ENCODE results near the gene LRRC38. TPM values are rescaled to one million over a fixed set of nuclear protein-coding genes. Genes with fewer than 3 reads are reported as not detected.

Gene LRRC38
- total RNA-seq, 2 donors from 2014 or later, result 0.46 to 0.51 TPM

DNA sequence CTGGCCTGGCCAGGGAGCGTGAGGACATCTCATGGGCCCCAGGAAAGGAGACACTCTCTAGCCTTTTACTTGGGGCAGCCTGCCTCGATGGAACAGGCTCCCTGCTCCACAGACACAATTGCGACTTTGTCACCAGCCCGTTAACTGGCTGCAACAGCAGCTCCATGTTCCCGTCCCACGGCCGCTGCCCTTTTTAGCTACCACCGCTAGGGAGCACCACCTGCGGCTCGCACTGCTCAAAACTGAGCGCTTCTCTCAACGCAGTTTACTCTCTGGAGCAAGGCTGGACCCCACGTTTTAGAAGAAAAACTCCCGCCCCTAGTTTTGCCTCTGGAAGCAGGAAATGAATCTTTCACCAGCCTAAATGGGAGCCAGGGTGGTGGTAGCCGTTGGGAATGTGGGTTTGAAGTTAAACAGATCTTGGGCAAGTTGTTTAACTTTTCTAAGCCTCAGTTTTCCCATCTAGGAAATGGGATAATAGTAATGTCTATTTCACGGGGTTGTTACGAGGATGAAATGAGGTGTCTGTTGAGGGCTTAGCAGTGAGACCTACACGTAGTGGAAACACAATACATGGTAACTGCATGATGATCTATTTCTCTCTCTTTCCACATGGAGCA, 3.5 kb upstream of the LRRC38 start:
- Histone ChIP-seq H3K4me1 (ENCODE audit: control insufficient read depth, insufficient read depth, low read length) (no peaks in the 10 kb centered on the region), H3K9ac (ENCODE audit: extremely low read depth, low read length, poor library complexity, severe bottlenecking) (no peak overlapping the region), H3K4me3 (ENCODE audit: low read length) (no peak overlapping the region), H3K27ac (ENCODE audit: low read depth, low read length) (no peak overlapping the region), H3K36me3 (ENCODE audit: control insufficient read depth, insufficient read depth, low read length) (no peaks in the 10 kb centered on the region), H3K27me3 (ENCODE audit: control insufficient read depth, insufficient read depth, low read length, poor library complexity, severe bottlenecking) (peaks cover 78% of the 10 kb centered on the region), H3K9me3 (ENCODE audit: control insufficient read depth, low read length) (peaks cover 6% of the 10 kb centered on the region)
- Mint-ChIP-seq H3K36me3 (ENCODE audit: low read depth) (no peaks in the 10 kb centered on the region), H3K9me3 (peaks cover 4% of the 10 kb centered on the region), H3K4me3 (no peak overlapping the region), H3K27ac (no peak overlapping the region), H3K4me1 (no peaks in the 10 kb centered on the region), H3K27me3 (ENCODE audit: insufficient read depth) (peaks cover 79% of the 10 kb centered on the region)
- peak; percentile 90 for DNase-seq
- TF ChIP-seq, protein P1, sequence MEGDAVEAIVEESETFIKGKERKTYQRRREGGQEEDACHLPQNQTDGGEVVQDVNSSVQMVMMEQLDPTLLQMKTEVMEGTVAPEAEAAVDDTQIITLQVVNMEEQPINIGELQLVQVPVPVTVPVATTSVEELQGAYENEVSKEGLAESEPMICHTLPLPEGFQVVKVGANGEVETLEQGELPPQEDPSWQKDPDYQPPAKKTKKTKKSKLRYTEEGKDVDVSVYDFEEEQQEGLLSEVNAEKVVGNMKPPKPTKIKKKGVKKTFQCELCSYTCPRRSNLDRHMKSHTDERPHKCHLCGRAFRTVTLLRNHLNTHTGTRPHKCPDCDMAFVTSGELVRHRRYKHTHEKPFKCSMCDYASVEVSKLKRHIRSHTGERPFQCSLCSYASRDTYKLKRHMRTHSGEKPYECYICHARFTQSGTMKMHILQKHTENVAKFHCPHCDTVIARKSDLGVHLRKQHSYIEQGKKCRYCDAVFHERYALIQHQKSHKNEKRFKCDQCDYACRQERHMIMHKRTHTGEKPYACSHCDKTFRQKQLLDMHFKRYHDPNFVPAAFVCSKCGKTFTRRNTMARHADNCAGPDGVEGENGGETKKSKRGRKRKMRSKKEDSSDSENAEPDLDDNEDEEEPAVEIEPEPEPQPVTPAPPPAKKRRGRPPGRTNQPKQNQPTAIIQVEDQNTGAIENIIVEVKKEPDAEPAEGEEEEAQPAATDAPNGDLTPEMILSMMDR (conservative IDR thresholded peaks at IDR 0.05), result peak; percentile 84
- WGBS, 2 experiments (ENCODE audit: insufficient coverage in 1 of 2, insufficient read length in 1 of 2), result 28 to 30% methylated on average over 13 to 18 of the region's 18 CpGs

DNA sequence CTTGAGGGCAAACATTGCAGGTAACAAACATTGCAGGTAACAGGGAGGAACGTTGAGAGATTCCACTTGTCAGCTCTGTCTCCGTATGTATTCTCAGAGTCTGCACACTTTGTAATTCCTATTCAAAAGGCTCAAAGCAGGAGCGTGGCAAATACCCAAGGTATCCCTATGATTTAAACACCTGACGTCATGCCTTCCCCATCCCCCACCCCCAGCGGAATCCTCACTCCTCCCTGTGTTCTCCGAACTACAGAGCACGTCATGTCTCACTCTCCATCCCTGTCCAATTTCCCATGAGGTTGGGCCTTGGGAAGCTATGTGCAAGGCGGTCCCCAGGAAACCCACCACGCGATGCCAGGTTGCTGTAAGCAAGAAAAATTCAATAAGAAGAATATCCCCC, 2.8 kb upstream of the LRRC38 start:
- Histone ChIP-seq H3K4me3 (ENCODE audit: low read length) (no peak overlapping the region), H3K27ac (ENCODE audit: low read depth, low read length) (no peak overlapping the region), H3K9me3 (ENCODE audit: control insufficient read depth, low read length) (peaks cover 6% of the 10 kb centered on the region), H3K36me3 (ENCODE audit: control insufficient read depth, insufficient read depth, low read length) (no peaks in the 10 kb centered on the region), H3K4me1 (ENCODE audit: control insufficient read depth, insufficient read depth, low read length) (no peaks in the 10 kb centered on the region), H3K27me3 (ENCODE audit: control insufficient read depth, insufficient read depth, low read length, poor library complexity, severe bottlenecking) (peaks cover 85% of the 10 kb centered on the region), H3K9ac (ENCODE audit: extremely low read depth, low read length, poor library complexity, severe bottlenecking) (no peak overlapping the region)
- no peak for DNase-seq
- peaks cover 85% of the 10 kb centered on the region for H3K27me3 Mint-ChIP-seq (ENCODE audit: insufficient read depth)
- TF ChIP-seq, protein P1 (conservative IDR thresholded peaks at IDR 0.05), result no peak
- peaks cover 4% of the 10 kb centered on the region for H3K9me3 Mint-ChIP-seq
- H3K4me1 Mint-ChIP-seq, result no peaks in the 10 kb centered on the region
- 79 to 81% methylated on average over 5 to 10 of the region's 10 CpGs for WGBS, 2 experiments (ENCODE audit: insufficient coverage in 1 of 2, insufficient read length in 1 of 2)
- no peak overlapping the region for H3K27ac Mint-ChIP-seq
- no peaks in the 10 kb centered on the region for H3K36me3 Mint-ChIP-seq (ENCODE audit: low read depth)
- no peak overlapping the region for H3K4me3 Mint-ChIP-seq

- H3K9me3 ChIP-seq (ENCODE audit: control insufficient read depth, low read length), result peaks cover 6% of the 10 kb centered on the region
- TF ChIP-seq, protein P1 (conservative IDR thresholded peaks at IDR 0.05), result no peak
- DNase-seq, result no peak
- H3K27me3 ChIP-seq (ENCODE audit: control insufficient read depth, insufficient read depth, low read length, poor library complexity, severe bottlenecking), result peaks cover 92% of the 10 kb centered on the region
- no peak overlapping the region for H3K27ac Mint-ChIP-seq
- 72 to 79% methylated on average over 2 to 5 of the region's 5 CpGs for WGBS, 2 experiments (ENCODE audit: insufficient coverage in 1 of 2, insufficient read length in 1 of 2)
- no peak overlapping the region for H3K27ac ChIP-seq (ENCODE audit: low read depth, low read length)
- H3K4me1 Mint-ChIP-seq, result no peaks in the 10 kb centered on the region
- no peak overlapping the region for H3K4me3 Mint-ChIP-seq
- H3K9ac ChIP-seq (ENCODE audit: extremely low read depth, low read length, poor library complexity, severe bottlenecking), result no peak overlapping the region
- H3K27me3 Mint-ChIP-seq (ENCODE audit: insufficient read depth), result peaks cover 96% of the 10 kb centered on the region
- no peaks in the 10 kb centered on the region for H3K4me1 ChIP-seq (ENCODE audit: control insufficient read depth, insufficient read depth, low read length)
- no peaks in the 10 kb centered on the region for H3K36me3 ChIP-seq (ENCODE audit: control insufficient read depth, insufficient read depth, low read length)
- no peaks in the 10 kb centered on the region for H3K36me3 Mint-ChIP-seq (ENCODE audit: low read depth)
- H3K4me3 ChIP-seq (ENCODE audit: low read length), result no peak overlapping the region
- H3K9me3 Mint-ChIP-seq, result peaks cover 4% of the 10 kb centered on the region
These were observed 1.0 kb upstream of the LRRC38 start for GRCh38 chr1:13514821-13515220.
